MCF 10A (cell line): ENCODE data around the gene RBP5. TPM values are rescaled to one million over a fixed set of nuclear protein-coding genes. Genes with fewer than 3 reads are reported as not detected.

Experiments
- BruUV-seq: library from RNA; stranded (reverse); fragments of 400-500 nt; replicated peaks from 2 replicates; lab custom pipeline; 2021; lab: Mats Ljungman, UMichigan
- CTCF ChIA-PET: fragments of 300-600 bp; sonication (Branson Sonifier 250); formaldehyde crosslinking; extraction: SDS; loops from one replicate; lab custom pipeline; 2021; ENCODE audit warnings: antibody characterized with exemption, inconsistent platforms; lab: Yijun Ruan, JAX
- POLR2A ChIA-PET: fragments of 300-600, 350-650 bp; sonication (Branson Sonifier 250); formaldehyde crosslinking; extraction: SDS; loops from one replicate; lab custom pipeline; 2020; ENCODE audit warnings: antibody characterized with exemption, inconsistent platforms; lab: Yijun Ruan, JAX
- DNase-seq: peaks from one replicate; pipeline ENCODE4 v3.0.0-alpha.2; 2018; ENCODE audit not compliant: unreplicated experiment
- H3K27ac Mint-ChIP-seq: one replicate; pipeline ENCODE4 v1.8.0; 2022; ENCODE audit warnings: mild to moderate bottlenecking, low read depth, mixed read lengths; ENCODE audit not compliant: unreplicated experiment
- H3K27me3 Mint-ChIP-seq: one replicate; pipeline ENCODE4 v1.8.0; 2022; ENCODE audit warnings: mixed read lengths; ENCODE audit not compliant: insufficient read depth, unreplicated experiment
- H3K36me3 Mint-ChIP-seq: one replicate; pipeline ENCODE4 v1.8.0; 2022; ENCODE audit warnings: mild to moderate bottlenecking, moderate library complexity, mixed read lengths; ENCODE audit not compliant: insufficient read depth, unreplicated experiment
- H3K4me1 Mint-ChIP-seq: one replicate; pipeline ENCODE4 v1.8.0; 2022; ENCODE audit warnings: mixed read lengths; ENCODE audit not compliant: insufficient read depth, unreplicated experiment
- H3K4me3 Mint-ChIP-seq: one replicate; pipeline ENCODE4 v1.8.0; 2022; ENCODE audit warnings: mild to moderate bottlenecking, moderate library complexity, mixed read lengths; ENCODE audit not compliant: unreplicated experiment
- H3K9me3 Mint-ChIP-seq: one replicate; pipeline ENCODE4 v1.8.0; 2022; ENCODE audit warnings: mixed read lengths; ENCODE audit not compliant: unreplicated experiment
- intact Hi-C: fragments of 100-400 bp; cut with micrococcal nuclease; formaldehyde crosslinking; loops from 2 replicates; pipeline ENCODE4 v1.14.1; 2022
- total RNA-seq: library from RNA; stranded (reverse); gene quantifications from 2 replicates; pipeline ENCODE4 v1.2.3, GENCODE V29; 2022
- TF ChIP-seq, protein P1 (sequence below): fragments of 200-600 bp; IDR thresholded peaks from one replicate; pipeline ENCODE4 v1.8.0; 2022; ENCODE audit warnings: antibody characterized with exemption, mild to moderate bottlenecking; ENCODE audit not compliant: unreplicated experiment

RBP5 gene
- total RNA-seq, 1 experiment from 2014 or later: not detected

DNA sequence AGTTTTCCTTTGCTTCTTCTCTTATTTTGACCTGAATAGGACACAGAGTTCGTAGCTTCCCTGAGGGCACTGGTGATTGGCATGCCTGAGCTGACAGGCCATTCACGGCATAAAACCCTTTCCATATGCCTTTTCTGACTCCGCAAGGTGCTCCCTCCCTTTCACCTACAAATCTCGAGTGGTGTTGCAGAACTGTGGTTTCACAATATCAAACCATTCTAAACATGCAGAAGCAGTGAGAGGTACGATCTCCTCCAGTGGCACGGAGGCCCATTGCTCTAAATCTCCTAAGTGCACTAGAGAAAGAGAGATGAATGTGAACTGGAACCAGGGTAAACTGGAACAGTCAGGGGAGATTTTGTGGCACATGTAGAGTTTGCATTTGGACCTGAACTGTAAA lies 25.4 kb upstream of the RBP5 start:
- DNase-seq: no peak
- Mint-ChIP-seq H3K27me3 (no peaks in the 10 kb centered on the region), H3K27ac (no peak overlapping the region), H3K36me3 (peaks cover 42% of the 10 kb centered on the region), H3K4me3 (no peak overlapping the region), H3K9me3 (no peaks in the 10 kb centered on the region), H3K4me1 (peaks cover 5% of the 10 kb centered on the region)
- POLR2A ChIA-PET: interaction anchor here (0.6 kb wide), 1 partner anchor 193 kb away, joined by 3 read pairs; no protein-coding TSS in a partner anchor
- TF ChIP-seq, protein P1, sequence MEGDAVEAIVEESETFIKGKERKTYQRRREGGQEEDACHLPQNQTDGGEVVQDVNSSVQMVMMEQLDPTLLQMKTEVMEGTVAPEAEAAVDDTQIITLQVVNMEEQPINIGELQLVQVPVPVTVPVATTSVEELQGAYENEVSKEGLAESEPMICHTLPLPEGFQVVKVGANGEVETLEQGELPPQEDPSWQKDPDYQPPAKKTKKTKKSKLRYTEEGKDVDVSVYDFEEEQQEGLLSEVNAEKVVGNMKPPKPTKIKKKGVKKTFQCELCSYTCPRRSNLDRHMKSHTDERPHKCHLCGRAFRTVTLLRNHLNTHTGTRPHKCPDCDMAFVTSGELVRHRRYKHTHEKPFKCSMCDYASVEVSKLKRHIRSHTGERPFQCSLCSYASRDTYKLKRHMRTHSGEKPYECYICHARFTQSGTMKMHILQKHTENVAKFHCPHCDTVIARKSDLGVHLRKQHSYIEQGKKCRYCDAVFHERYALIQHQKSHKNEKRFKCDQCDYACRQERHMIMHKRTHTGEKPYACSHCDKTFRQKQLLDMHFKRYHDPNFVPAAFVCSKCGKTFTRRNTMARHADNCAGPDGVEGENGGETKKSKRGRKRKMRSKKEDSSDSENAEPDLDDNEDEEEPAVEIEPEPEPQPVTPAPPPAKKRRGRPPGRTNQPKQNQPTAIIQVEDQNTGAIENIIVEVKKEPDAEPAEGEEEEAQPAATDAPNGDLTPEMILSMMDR: no peak
- BruUV-seq: no TSS peak
- intact Hi-C loops: no loop called here
- CTCF ChIA-PET: interaction anchor here (0.7 to 9.9 kb wide), 7 partner anchors 8 to 209 kb away, joined by 3 to 106 read pairs (median 11); partner anchors contain the start of gene PEX5

DNA sequence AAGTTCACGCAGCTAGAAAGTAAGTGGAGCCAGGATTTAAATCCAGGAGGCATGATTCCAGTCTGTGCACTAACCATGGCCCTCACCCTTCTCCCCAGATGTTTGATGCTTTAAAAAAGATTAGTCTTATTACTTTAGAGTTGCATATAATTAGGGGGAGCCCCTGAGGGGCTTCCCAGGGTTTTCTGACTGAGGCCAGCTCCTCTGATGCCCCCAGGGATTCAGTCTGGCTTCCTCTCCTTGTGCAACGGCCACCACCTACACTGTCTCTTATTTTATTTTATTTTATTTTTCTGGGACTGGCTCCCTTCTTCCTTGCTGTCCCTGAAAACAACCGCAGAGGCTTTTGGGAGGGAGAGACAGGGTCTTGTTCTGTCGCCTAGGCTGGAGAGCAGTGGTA lies 24.1 kb upstream of the RBP5 start:
- DNase-seq: no peak
- Mint-ChIP-seq H3K27me3 (no peaks in the 10 kb centered on the region), H3K4me3 (no peak overlapping the region), H3K36me3 (peaks cover 49% of the 10 kb centered on the region), H3K27ac (no peak overlapping the region), H3K4me1 (no peaks in the 10 kb centered on the region), H3K9me3 (no peaks in the 10 kb centered on the region)
- ChIA-PET POLR2A (no interaction called here), CTCF (interaction anchor here (0.6 to 9.9 kb wide), 7 partner anchors 10 to 958 kb away, joined by 3 to 106 read pairs (median 4); no protein-coding TSS in a partner anchor)
- TF ChIP-seq, protein P1: no peak
- intact Hi-C loops: no loop called here
- BruUV-seq: no TSS peak

DNA sequence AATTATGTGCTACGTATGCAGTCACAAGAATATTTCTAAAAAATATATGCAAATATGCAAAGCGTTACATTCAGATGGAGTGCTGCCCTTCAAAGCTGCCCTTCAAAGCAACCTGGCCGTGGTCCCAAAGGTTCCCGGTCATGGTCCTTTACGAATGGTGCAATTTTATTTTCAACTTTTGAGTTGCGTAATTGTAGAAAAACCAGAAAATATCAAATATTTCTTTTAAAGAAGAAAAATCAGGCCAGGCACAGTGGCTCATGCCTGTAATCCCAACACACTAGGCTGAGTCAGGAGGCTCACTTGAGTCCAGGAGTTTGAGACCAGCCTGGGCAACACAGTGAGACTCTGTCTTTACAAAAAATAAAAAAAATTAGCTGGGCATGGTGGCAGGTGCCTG lies 22.8 kb upstream of the RBP5 start:
- no peak for DNase-seq
- ChIA-PET POLR2A (interaction anchor here (0.7 kb wide), 1 partner anchor 491 kb away, joined by 3 read pairs; no protein-coding TSS in a partner anchor), CTCF (interaction anchor here (1.4 to 9.9 kb wide), 2 partner anchors 9 to 11 kb away, joined by 5 to 106 read pairs; no protein-coding TSS in a partner anchor)
- TF ChIP-seq, protein P1: no peak
- Mint-ChIP-seq H3K36me3 (peaks cover 60% of the 10 kb centered on the region), H3K4me1 (no peaks in the 10 kb centered on the region), H3K27ac (no peak overlapping the region), H3K9me3 (no peaks in the 10 kb centered on the region), H3K27me3 (no peaks in the 10 kb centered on the region), H3K4me3 (no peak overlapping the region)
- intact Hi-C loops: no loop called here
- BruUV-seq: no TSS peak

DNA sequence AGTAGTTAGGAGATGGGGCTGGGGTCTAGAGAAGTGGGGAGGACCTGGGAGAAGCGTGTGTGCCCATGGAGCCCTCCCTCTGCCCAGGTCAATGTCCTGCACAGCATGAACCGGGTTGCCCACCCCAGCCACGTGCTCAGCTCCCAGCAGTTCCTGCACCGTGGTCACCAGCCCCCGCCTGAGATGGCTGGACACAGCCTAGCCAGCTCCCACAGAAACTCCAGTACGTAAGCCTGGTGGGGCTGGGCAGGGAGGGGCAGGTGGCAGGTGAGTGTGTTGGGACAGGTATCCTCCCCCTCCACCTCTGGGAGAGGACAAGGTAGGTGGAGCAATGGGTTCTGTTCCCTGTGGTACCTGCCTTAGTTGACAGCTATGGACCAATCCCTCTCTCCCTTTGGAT lies 22.2 kb upstream of the RBP5 start:
- BruUV-seq: no TSS peak
- H3K4me1 Mint-ChIP-seq: no peaks in the 10 kb centered on the region
- peaks cover 63% of the 10 kb centered on the region for H3K36me3 Mint-ChIP-seq
- ChIA-PET CTCF (interaction anchor here (0.5 to 9.9 kb wide), 4 partner anchors 9 to 611 kb away, joined by 4 to 106 read pairs (median 4); no protein-coding TSS in a partner anchor), POLR2A (no interaction called here)
- intact Hi-C loops: no loop called here
- no peak for DNase-seq
- H3K4me3 Mint-ChIP-seq: no peak overlapping the region
- no peaks in the 10 kb centered on the region for H3K9me3 Mint-ChIP-seq
- TF ChIP-seq, protein P1: no peak
- no peak overlapping the region for H3K27ac Mint-ChIP-seq
- no peaks in the 10 kb centered on the region for H3K27me3 Mint-ChIP-seq
